Activated CD4-positive, alpha-beta T cell treated with anti-CD3 and anti-CD28 coated beads, Interleukin-2, Interleukin-4, amounts not matched to agents 100 ng/mL and 50 ng/mL, durations not matched to agents 16 hours and 8 hours (primary cell): Measurements from ENCODE around the gene FREM2.

Source experiments
- DNase-seq: peaks from one replicate; pipeline ENCODE4 v3.0.0-alpha.2; 2020; ENCODE audit warnings: low spot score

FREM2 gene, protein sequence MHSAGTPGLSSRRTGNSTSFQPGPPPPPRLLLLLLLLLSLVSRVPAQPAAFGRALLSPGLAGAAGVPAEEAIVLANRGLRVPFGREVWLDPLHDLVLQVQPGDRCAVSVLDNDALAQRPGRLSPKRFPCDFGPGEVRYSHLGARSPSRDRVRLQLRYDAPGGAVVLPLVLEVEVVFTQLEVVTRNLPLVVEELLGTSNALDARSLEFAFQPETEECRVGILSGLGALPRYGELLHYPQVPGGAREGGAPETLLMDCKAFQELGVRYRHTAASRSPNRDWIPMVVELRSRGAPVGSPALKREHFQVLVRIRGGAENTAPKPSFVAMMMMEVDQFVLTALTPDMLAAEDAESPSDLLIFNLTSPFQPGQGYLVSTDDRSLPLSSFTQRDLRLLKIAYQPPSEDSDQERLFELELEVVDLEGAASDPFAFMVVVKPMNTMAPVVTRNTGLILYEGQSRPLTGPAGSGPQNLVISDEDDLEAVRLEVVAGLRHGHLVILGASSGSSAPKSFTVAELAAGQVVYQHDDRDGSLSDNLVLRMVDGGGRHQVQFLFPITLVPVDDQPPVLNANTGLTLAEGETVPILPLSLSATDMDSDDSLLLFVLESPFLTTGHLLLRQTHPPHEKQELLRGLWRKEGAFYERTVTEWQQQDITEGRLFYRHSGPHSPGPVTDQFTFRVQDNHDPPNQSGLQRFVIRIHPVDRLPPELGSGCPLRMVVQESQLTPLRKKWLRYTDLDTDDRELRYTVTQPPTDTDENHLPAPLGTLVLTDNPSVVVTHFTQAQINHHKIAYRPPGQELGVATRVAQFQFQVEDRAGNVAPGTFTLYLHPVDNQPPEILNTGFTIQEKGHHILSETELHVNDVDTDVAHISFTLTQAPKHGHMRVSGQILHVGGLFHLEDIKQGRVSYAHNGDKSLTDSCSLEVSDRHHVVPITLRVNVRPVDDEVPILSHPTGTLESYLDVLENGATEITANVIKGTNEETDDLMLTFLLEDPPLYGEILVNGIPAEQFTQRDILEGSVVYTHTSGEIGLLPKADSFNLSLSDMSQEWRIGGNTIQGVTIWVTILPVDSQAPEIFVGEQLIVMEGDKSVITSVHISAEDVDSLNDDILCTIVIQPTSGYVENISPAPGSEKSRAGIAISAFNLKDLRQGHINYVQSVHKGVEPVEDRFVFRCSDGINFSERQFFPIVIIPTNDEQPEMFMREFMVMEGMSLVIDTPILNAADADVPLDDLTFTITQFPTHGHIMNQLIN (N-terminal part only)

GRCh38 chr13:38686577-38687245 lies at the start of gene FREM2:
FREM2 (plus strand) TSS chr13:38687077; CDS start chr13:38687345, 268 bp downstream.
- DNase-seq: no peak

DNA sequence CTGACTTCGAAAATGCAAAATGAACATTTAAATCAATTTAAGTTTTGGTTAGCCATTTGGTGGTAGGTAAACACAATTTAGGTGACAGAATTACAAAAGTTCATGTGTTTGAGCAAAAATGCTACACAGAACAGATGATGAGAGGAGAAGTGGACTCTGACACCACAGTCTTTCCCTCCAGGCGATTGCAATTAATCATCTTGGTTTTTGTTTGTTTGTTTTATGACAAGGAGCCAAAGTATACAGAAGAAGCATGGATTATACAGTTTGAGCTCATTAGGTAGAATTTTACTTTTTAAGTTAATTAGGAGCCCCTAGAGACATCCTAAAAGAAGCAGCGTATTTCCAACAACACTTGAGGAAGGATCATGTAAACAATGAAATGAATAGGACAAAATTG lies 49.3 kb upstream of the FREM2 start:
- no peak for DNase-seq

DNA sequence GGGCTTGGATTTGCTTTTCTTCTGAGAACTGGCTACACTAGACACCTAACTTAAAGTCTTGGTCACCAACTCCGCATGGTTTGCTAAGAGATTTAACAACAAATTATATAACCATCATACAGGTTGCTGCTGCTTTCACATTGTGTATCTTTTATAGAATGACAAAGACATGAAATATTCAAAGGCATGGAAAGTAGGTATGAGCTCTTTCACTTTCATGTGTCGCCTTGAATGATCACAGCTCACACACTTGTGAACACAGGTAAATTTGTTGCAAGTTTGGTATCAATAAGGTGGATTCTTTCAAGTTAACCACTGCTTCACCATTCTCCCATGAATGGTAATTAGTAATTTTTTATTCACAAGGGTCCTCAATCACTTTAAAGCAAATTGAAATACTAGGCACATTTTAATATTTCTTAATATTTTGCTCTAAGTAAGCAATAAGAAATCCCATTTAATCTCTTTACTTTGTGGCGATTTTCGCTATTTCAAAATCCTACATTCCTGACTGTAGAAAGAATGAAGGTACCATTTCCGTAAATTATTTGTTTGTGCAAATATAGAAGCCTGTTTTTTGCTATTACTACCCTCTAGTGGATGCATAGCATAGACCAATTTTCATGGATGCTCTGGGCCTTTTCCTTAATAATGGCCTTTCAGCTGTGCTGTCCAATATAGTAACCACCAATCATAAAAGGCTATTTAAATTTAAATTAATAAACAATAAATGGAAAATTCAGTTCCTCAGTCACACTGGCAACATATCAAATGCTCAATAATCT lies 45.5 kb upstream of the FREM2 start:
- DNase-seq: no peak

- no peak for DNase-seq
These were observed 39.6 kb upstream of the FREM2 start for GRCh38 chr13:38647312-38647711.

- no peak for DNase-seq
These were observed 38.0 kb upstream of the FREM2 start for GRCh38 chr13:38648912-38649311.

GRCh38 chr13:38656699-38657098 lies 30.2 kb upstream of the FREM2 start:
- DNase-seq: no peak

DNA sequence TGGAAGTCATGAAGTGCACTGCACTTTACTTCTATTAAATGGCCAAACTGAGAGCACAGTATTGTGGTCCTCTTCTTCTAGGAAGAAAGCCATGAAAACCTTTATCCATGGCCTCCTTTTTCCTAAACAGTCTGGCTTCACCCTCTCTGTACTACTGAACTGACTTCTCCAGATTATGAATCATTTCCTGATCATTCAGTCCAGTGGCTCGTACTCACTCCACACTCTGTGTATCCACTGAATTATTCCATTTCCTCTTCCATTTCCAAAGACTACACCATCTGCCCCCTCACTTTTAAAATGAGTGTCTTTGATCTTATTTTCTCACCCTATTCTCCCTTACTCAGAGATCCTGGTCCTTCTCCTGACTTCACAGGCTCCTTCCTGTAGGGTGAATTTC lies 29.7 kb upstream of the FREM2 start:
- DNase-seq: no peak

GRCh38 chr13:38658906-38659305 lies 28.0 kb upstream of the FREM2 start:
- DNase-seq: no peak

DNA sequence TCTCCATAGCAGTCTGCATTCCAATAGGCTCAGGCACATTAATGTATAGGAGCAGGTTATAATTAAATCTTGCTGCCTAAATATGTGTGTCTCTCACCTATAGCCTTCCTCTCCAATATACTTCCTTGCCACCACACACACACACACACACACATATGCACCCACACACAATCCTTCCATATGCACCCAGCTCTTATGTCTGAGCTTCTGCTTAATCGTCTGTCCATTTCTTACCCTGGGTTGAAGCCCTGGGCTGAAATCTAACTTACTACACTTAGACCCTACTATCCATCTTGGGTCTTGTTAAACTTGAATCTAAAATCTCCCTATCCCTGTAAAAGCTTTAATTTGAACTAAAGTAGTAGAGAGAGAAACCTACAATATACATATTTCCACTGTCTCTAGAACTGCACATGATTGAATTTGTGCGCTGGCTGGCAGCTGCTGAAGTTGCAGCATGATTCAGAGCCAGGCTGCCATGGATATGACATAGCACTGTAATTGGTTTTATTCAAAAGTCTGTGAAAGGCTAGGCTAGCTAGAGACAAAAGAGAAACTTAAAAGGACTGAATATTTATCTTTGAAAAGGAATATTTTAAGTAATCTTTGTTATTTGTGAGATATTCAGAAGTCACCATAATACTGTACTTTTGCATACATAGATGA lies 25.7 kb upstream of the FREM2 start:
- DNase-seq: no peak

GRCh38 chr13:38662362-38662761 lies 24.5 kb upstream of the FREM2 start:
- DNase-seq: no peak

GRCh38 chr13:38664906-38665305 lies 22.0 kb upstream of the FREM2 start:
- no peak for DNase-seq

- no peak for DNase-seq
These were observed 19.3 kb upstream of the FREM2 start for GRCh38 chr13:38667526-38668109.

DNA sequence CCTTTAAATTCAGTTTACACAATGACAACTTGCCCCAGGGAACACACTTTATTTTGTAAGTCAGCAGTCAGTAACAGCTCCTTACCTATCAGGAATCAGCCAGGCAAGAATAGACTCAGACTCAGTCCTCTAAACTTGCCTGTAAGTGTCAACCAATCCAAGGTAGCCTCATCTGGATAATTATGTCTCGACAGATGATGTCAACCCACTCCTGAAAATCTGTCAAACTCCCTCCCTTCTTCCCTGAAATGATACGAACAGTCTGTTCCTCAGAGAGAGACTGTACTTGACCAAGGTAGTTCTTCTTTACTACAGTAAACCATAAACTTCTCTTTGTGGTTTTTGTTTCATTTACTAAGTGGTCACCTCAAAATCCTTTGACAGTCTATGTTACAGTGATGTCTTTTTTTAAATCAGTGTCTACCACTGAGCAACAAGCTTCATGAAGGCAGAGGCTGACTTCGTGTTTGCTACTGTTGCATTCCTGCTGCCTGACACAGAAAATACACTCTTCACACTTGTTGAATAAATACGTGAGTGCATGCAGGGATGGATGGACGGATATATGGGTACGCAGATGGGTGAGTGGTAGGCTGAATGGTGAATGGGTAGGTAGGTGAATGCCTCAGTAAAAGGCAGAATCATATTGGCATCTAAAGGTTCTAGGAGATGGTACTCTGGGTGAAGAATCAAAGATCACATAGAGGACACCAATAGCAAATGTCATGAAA lies 17.5 kb upstream of the FREM2 start:
- no peak for DNase-seq

- no peak for DNase-seq
These were observed 16.2 kb upstream of the FREM2 start for GRCh38 chr13:38670627-38671026.

DNA sequence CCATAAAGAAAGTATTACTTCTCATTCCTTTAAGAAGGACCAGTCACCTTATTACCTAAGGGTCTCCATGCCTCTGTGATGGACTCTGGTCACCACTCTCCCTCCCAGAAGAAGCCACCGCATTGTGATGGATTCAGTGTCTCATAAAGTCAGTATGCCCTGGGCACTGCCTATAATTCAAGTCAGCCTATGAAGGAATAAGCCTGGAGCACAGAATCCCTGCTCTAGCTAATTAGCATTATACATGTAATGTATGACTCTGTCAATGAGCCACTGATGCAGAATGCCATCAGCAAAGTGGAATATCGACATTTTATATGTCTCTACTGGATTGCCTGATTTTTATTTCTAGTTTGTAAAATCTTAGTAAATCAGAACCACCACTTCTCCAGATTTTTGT lies 14.9 kb upstream of the FREM2 start:
- DNase-seq: no peak

DNA sequence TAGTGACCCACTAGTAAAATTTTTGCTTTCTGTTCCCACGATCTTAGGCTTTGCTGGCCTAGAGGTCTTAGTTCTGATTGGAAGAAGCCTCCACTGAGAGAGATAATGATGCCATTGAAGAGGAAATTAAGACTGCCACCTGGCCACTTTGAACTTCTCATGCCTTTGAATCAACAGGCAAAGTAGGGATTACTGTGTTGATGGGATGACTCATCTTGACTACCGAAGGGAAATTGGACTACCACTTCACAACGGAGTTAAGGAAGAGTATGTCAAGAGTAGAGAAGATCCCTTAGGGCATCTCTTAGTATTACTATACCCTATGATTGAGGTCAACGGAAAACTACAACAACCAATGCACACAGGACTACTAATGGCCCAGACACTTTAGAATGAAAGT lies 12.7 kb upstream of the FREM2 start:
- DNase-seq: no peak

DNA sequence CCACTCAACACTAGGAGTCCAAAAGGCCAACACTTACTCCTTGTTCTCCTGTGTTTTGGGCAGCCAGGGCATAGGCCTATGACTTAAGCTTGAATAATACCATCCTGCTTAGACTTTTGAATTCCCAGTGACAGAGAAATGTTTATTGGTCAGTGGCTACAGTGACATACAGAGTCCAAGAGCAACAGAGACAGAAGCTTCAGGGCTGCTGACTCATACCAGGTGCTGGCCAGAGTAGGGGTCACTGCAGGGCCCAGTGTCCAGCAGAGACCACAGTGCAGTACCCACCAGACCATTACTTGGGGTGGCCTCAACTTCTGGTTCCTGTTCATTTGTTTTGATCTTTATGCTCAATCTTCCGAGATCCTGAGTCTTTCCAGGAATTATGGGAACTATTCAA lies 6.0 kb upstream of the FREM2 start:
- DNase-seq: no peak

- no peak for DNase-seq
These were observed 2.2 kb upstream of the FREM2 start for GRCh38 chr13:38684714-38685113.

GRCh38 chr13:38685431-38685830 lies 1.4 kb upstream of the FREM2 start:
- DNase-seq: no peak
